Loucy (cell line): ENCODE results near the gene ANP32B.
"Not testable (repeated sequence)": the region's sequence is repeated elsewhere in the genome, so short reads cannot be mapped to it uniquely, and the experiment has no call there.

Source experiments
- H2AFZ ChIP-seq: fragments of 200-600 bp; sonication (generic); 2 replicates; pipeline ENCODE4 v1.6.0; 2016; ENCODE audit warnings: antibody characterized with exemption, mild to moderate bottlenecking, low read length, moderate library complexity
- H3F3A ChIP-seq: fragments of 200-600 bp; 2 replicates; pipeline ENCODE4 v1.6.0; 2016; ENCODE audit warnings: antibody characterized with exemption, low read depth, mild to moderate bottlenecking
- H3K27me3 ChIP-seq: fragments of 200-600 bp; sonication (generic); 2 replicates; pipeline ENCODE4 v1.6.1; 2014; ENCODE audit warnings: low read length, mild to moderate bottlenecking; ENCODE audit not compliant: insufficient read depth, poor library complexity, severe bottlenecking
- H3K36me3 ChIP-seq: fragments of 200-600 bp; sonication (generic); 2 replicates; pipeline ENCODE4 v1.6.1; 2016; ENCODE audit warnings: low read length; ENCODE audit not compliant: insufficient read depth
- H3K4me1 ChIP-seq: fragments of 200-600 bp; sonication (generic); 2 replicates; pipeline ENCODE4 v1.5.1; 2014; ENCODE audit warnings: low read length, mild to moderate bottlenecking; ENCODE audit not compliant: insufficient read depth, poor library complexity, severe bottlenecking
- H3K4me2 ChIP-seq: fragments of 200-600 bp; sonication (generic); 2 replicates; pipeline ENCODE4 v1.6.0; 2014; ENCODE audit warnings: antibody characterized with exemption, low read length, low read depth, mild to moderate bottlenecking; ENCODE audit not compliant: poor library complexity, severe bottlenecking
- H3K4me3 ChIP-seq: fragments of 200-600 bp; sonication (generic); 2 replicates; pipeline ENCODE4 v1.5.1; 2014; ENCODE audit warnings: low read length, mild to moderate bottlenecking, mixed read lengths; ENCODE audit not compliant: poor library complexity, severe bottlenecking
- H3K79me2 ChIP-seq: fragments of 200-600 bp; sonication (generic); 2 replicates; pipeline ENCODE4 v1.6.1; 2014; ENCODE audit warnings: low read length; ENCODE audit not compliant: insufficient read depth
- H3K9ac ChIP-seq: fragments of 200-600 bp; sonication (generic); 2 replicates; pipeline ENCODE4 v1.6.0; 2014; ENCODE audit warnings: mild to moderate bottlenecking, low read depth, low read length, moderate library complexity; ENCODE audit not compliant: poor library complexity, severe bottlenecking
- H3K9me2 ChIP-seq: fragments of 200-600 bp; sonication (generic); replicated peaks from 2 replicates; pipeline ENCODE4 v1.6.1; 2016; ENCODE audit warnings: low read depth, low read length, mixed read lengths
- H3K9me3 ChIP-seq: fragments of 200-600 bp; sonication (generic); 2 replicates; pipeline ENCODE4 v1.6.1; 2014; ENCODE audit warnings: mild to moderate bottlenecking, antibody characterized with exemption, low read length, low read depth; ENCODE audit not compliant: insufficient read depth
- H4K20me1 ChIP-seq: fragments of 200-600 bp; sonication (generic); 2 replicates; pipeline ENCODE4 v1.6.0; 2014; ENCODE audit warnings: antibody characterized with exemption, low read length, mild to moderate bottlenecking; ENCODE audit not compliant: insufficient read depth, poor library complexity, severe bottlenecking
- CTCF ChIP-seq: fragments of 200-600 bp; sonication (generic); conservative IDR thresholded peaks from 2 replicates; pipeline ENCODE4 v1.5.1; 2014; ENCODE audit warnings: mild to moderate bottlenecking, antibody characterized with exemption, low read length
- EZH2phosphoT487 ChIP-seq: fragments of 200-600 bp; IDR thresholded peaks from 2 replicates; pipeline ENCODE4 v1.6.1; 2018; ENCODE audit warnings: antibody characterized with exemption, mild to moderate bottlenecking, moderate library complexity, borderline replicate concordance

The ANP32B gene

DNA sequence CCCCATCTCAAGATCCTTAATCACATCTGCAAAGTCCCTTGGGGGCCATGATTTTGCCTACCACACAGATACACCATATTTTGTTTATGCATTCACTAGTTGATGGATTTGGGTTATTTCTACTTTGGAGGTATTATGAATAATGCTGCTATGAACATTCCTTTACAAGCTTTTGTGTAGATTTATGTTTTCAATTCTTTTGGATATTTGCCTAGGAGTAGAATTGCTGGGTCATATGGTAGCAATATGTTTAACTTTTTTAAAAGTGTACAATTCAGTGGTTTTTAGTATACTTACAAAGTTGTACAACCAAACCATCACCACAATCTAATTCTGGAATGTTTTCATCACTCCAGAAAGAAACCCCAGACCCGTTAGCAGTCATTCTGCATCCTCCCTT lies 7.8 kb upstream of the ANP32B start:
- Histone ChIP-seq H2AFZ (no peak overlapping the region), H3K9ac (no peak overlapping the region), H3K4me3 (no peak overlapping the region), H3K27me3 (no peaks in the 10 kb centered on the region), H3K9me3 (no peaks in the 10 kb centered on the region), H3K79me2 (peaks cover 32% of the 10 kb centered on the region), H3K4me2 (no peak overlapping the region), H3K9me2 (no peaks in the 10 kb centered on the region), H3K36me3 (no peaks in the 10 kb centered on the region), H3F3A (no peaks in the 10 kb centered on the region), H3K4me1 (peaks cover 35% of the 10 kb centered on the region), H4K20me1 (no peaks in the 10 kb centered on the region)
- TF ChIP-seq EZH2phosphoT487 (no peak), CTCF (no peak)

GRCh38 chr9:97976633-97977032 lies 6.5 kb upstream of the ANP32B start:
- not testable (repeated sequence) for H2AFZ ChIP-seq, H3K9me3 ChIP-seq, H3K4me3 ChIP-seq, H3K4me2 ChIP-seq, H3F3A ChIP-seq, H3K9me2 ChIP-seq, H3K36me3 ChIP-seq, H3K9ac ChIP-seq, H4K20me1 ChIP-seq, H3K27me3 ChIP-seq
- Histone ChIP-seq H3K4me1 (peaks cover 37% of the 10 kb centered on the region), H3K79me2 (peaks cover 35% of the 10 kb centered on the region)

- peaks cover 34% of the 10 kb centered on the region for H3K4me1 ChIP-seq
- H3K4me3 ChIP-seq = no peak overlapping the region
- no peaks in the 10 kb centered on the region for H3K9me2 ChIP-seq
- no peak overlapping the region for H2AFZ ChIP-seq
- TF ChIP-seq CTCF (no peak), EZH2phosphoT487 (no peak)
- H3K9ac ChIP-seq = no peak overlapping the region
- peaks cover 3% of the 10 kb centered on the region for H3K27me3 ChIP-seq
- no peaks in the 10 kb centered on the region for H4K20me1 ChIP-seq
- H3F3A ChIP-seq = no peaks in the 10 kb centered on the region
- no peak overlapping the region for H3K4me2 ChIP-seq
- H3K9me3 ChIP-seq = no peaks in the 10 kb centered on the region
- H3K79me2 ChIP-seq = peaks cover 44% of the 10 kb centered on the region
- no peaks in the 10 kb centered on the region for H3K36me3 ChIP-seq
Measured at GRCh38 chr9:97978371-97979130, 4.6 kb upstream of the ANP32B start.
